Sigmoid colon (tissue), 7 donors: ENCODE data around the gene THRSP. TPM values are rescaled to one million over a fixed set of nuclear protein-coding genes. Genes with fewer than 3 reads are reported as not detected.
A peak's percentile ranks its signal among the peaks of the same experiment; 100 is the strongest.

Experiments
- DNase-seq: peaks from one replicate; pipeline ENCODE4 v3.0.0-alpha.2; 2019
- H3K27ac ChIP-seq, 4 donors: fragments of 200-600 bp; sonication (generic); one replicate each; pipeline ENCODE4 v1.5.1; 2016 to 2019; ENCODE audit warnings: mild to moderate bottlenecking in 1 of 4
- H3K27me3 ChIP-seq, 3 donors: fragments of 200-600 bp; sonication (generic); one replicate each; pipeline ENCODE4 v1.5.1; 2019; ENCODE audit warnings: mild to moderate bottlenecking in 1 of 3
- H3K36me3 ChIP-seq, 4 donors: fragments of 200-600 bp; sonication (generic); one replicate each; pipeline ENCODE4 v1.5.1; 2016 to 2019
- H3K4me1 ChIP-seq, 4 donors: fragments of 200-600 bp; sonication (generic); one replicate each; pipeline ENCODE4 v1.5.1; 2017 to 2019
- H3K4me3 ChIP-seq, 4 donors: fragments of 200-600 bp; sonication (generic); one replicate each; pipeline ENCODE4 v1.5.1; 2017 to 2019; ENCODE audit warnings: mild to moderate bottlenecking in 2 of 4, moderate library complexity in 1 of 4
- H3K9me3 ChIP-seq, 4 donors: fragments of 200-600 bp in 3 of 4; sonication (generic) in 3 of 4; one replicate each; pipeline versions ENCODE4 v1.5.1 to v1.6.1; 2013 to 2019
- EP300 ChIP-seq, 4 donors: sonication (generic); formaldehyde crosslinking; IDR thresholded peaks; one replicate each; pipeline ENCODE4 v1.6.1; 2017; ENCODE audit warnings: antibody characterized with exemption in 4 of 4
- POLR2A ChIP-seq, 2 donors: fragments of 450-650 bp; IDR thresholded peaks; one replicate each; pipeline ENCODE4 v1.6.1; 2016; ENCODE audit warnings: antibody characterized with exemption in 2 of 2, mild to moderate bottlenecking in 2 of 2, moderate library complexity in 2 of 2
- POLR2AphosphoS5 ChIP-seq, 4 donors: sonication (generic); formaldehyde crosslinking; IDR thresholded peaks; one replicate each; pipeline ENCODE4 v1.6.1; 2017; ENCODE audit warnings: antibody characterized with exemption in 4 of 4
- WGBS, 2 donors: extraction: QIAGEN DNeasy Blood & Tissue Kit; methylation state at CpG; one replicate each; pipeline ENCODE4 v1.1.7; 2013; 5-methylcytosine and 5-hydroxymethylcytosine counted together
- intact Hi-C: fragments of 100-400 bp; cut with DNase I; formaldehyde crosslinking; loops from one replicate; pipeline ENCODE4 v1.15.1; 2023
- polyA plus RNA-seq, 3 donors: library from polyadenylated mRNA; stranded (reverse); fragments of 200-250 nt; gene quantifications; one replicate each; pipeline ENCODE4 v1.2.3, GENCODE V29; 2013
- total RNA-seq, 4 donors: library from RNA; depleted of rRNA; stranded (reverse); fragments of >200 nt; gene quantifications; one replicate each; pipeline ENCODE4 v1.1.0, GENCODE V29; 2016
- TF ChIP-seq, protein P1 (sequence below), 4 experiments: fragments of 450-650 bp in 3 of 4; fragments of 200-600 bp in 1 of 4; IDR thresholded peaks; one replicate each; pipeline ENCODE4 v1.5.1; 2016 to 2019; ENCODE audit warnings: antibody characterized with exemption in 4 of 4, mild to moderate bottlenecking in 3 of 4, moderate library complexity in 2 of 4
- donor health status: healthy with polysubstance abuse.
- donor health status: Bipolar disorder and iron deficiency.
- donor health status: healthy.

Gene THRSP
- total and polyA plus RNA-seq, 7 donors = 1.8 to 3.4 TPM; not detected in 5

DNA sequence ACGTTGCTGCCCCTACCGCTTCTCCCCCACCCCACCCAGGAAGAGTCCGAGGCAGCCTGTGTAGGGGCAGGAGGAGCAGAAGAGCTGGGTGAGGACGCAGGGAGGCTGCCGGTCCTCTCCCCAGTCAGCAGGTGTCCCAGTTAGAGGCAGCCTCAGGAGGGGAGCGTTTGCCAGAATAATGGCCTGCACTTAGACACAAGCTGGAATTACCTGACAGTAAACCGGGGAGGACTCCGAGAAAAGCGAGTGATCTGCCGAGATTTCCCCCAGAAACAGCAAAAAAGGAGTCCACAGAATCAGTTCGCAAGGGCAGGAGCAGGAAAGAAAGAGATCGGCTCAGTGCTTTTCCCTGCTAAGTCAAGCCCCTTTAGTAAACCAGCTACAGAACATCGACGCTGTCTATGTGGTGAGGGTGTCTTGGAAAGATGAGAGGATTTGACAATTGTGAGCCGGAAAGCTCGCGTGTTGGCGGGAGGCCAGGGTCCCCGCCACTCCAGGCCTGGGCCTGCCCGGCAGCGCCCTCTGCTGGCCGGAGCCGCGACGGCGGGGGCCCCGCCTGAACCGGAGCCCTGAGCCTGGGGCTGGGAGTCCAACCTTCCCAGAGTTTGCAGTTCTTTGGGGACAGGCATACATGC, 17.7 kb upstream of the THRSP start:
- Histone ChIP-seq H3K4me1 (peaks cover 0 to 11% (median 7%) of the 10 kb centered on the region in 4 donors), H3K27ac (peak overlapping the region; percentile 66 to 81 (median 76)), H3K27me3 (no peaks in the 10 kb centered on the region), H3K4me3 (peak overlapping the region; percentile 37 to 64 (median 58)), H3K9me3 (no peaks in the 10 kb centered on the region), H3K36me3 (no peaks in the 10 kb centered on the region)
- intact Hi-C loops = loop anchor here (1.0 kb wide), 1 partner anchor 52 kb away; the partner anchor contains the start of gene INTS4
- DNase-seq = peak; percentile 91
- TF ChIP-seq POLR2A (IDR thresholded peaks at IDR 0.05) (no peak), POLR2AphosphoS5 (IDR thresholded peaks at IDR 0.05) (peak in 3 of 4 donors; percentile 18 to 74 (median 69))
- TF ChIP-seq, protein P1, sequence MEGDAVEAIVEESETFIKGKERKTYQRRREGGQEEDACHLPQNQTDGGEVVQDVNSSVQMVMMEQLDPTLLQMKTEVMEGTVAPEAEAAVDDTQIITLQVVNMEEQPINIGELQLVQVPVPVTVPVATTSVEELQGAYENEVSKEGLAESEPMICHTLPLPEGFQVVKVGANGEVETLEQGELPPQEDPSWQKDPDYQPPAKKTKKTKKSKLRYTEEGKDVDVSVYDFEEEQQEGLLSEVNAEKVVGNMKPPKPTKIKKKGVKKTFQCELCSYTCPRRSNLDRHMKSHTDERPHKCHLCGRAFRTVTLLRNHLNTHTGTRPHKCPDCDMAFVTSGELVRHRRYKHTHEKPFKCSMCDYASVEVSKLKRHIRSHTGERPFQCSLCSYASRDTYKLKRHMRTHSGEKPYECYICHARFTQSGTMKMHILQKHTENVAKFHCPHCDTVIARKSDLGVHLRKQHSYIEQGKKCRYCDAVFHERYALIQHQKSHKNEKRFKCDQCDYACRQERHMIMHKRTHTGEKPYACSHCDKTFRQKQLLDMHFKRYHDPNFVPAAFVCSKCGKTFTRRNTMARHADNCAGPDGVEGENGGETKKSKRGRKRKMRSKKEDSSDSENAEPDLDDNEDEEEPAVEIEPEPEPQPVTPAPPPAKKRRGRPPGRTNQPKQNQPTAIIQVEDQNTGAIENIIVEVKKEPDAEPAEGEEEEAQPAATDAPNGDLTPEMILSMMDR (IDR thresholded peaks at IDR 0.05) = peak; percentile 85 to 99 (median 94)
- 2 to 11% methylated on average over 28 of the region's 28 CpGs for WGBS, 2 donors

DNA sequence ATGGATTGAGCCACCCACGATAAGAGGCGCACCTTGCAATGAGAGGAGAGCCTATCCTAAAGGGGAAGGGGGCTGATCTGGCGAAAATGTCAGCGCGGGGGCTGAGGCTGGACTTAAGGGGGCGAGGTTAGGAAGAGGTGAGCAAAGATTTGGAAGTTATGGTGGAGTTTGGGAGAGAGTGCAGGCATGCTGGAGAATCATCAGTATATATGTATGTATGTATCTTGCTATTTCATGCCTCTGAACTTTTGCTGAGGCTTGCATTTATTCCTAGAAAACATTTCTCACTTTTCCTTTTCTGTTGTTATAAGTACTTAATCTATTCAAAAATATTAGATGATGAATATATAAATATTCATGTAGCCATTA, 17.2 kb upstream of the THRSP start:
- intact Hi-C loops = loop anchor here (1.0 kb wide), 1 partner anchor 52 kb away; the partner anchor contains the start of gene INTS4
- Histone ChIP-seq H3K9me3 (no peaks in the 10 kb centered on the region), H3K27me3 (no peaks in the 10 kb centered on the region), H3K27ac (peak overlapping the region in 2 of 4 donors; percentile 77 to 81), H3K4me3 (peak overlapping the region in 3 of 4 donors; percentile 54 to 64 (median 61)), H3K4me1 (peaks cover 0 to 11% (median 7%) of the 10 kb centered on the region in 4 donors), H3K36me3 (no peaks in the 10 kb centered on the region)
- 24 to 44% methylated on average over 6 of the region's 6 CpGs for WGBS, 2 donors
- no peak for DNase-seq
- TF ChIP-seq, protein P1 (IDR thresholded peaks at IDR 0.05) = peak in 1 of 4 experiments; percentile 14
- no peak for TF ChIP-seq POLR2AphosphoS5 (IDR thresholded peaks at IDR 0.05)

- intact Hi-C loops = no loop called here
- 89% methylated on average over 3 of the region's 3 CpGs for WGBS, 2 donors
- Histone ChIP-seq H3K36me3 (no peaks in the 10 kb centered on the region), H3K9me3 (no peaks in the 10 kb centered on the region), H3K4me1 (peaks cover 0 to 11% (median 7%) of the 10 kb centered on the region in 4 donors), H3K27ac (no peak overlapping the region), H3K27me3 (no peaks in the 10 kb centered on the region), H3K4me3 (no peak overlapping the region)
- DNase-seq = no peak
- TF ChIP-seq EP300 (IDR thresholded peaks at IDR 0.05) = no peak
- no peak for TF ChIP-seq POLR2AphosphoS5 (IDR thresholded peaks at IDR 0.05)
- TF ChIP-seq POLR2A (IDR thresholded peaks at IDR 0.05) = no peak
- TF ChIP-seq, protein P1 (IDR thresholded peaks at IDR 0.05) = no peak
Measured at GRCh38 chr11:78048561-78048960, 15.1 kb upstream of the THRSP start.

DNA sequence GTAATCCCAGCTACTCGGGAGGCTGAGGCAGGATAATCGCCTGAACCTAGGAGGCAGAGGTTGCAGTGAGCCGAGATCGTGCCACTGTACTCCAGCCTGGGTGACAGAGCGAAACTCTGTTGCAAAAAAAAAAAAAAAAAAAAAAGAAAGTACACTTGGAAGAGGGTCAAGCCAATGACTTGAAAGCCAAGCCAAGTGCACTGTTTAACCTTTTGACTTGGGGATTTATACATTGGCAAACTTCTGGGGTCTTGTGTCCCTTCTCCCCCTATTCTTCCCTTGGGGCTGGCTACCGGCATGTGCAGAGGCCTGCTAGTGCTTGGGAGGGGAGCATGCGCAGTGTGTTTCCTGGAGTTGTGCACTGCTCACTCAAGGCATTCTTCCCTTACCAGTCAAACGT, 14.3 kb upstream of the THRSP start:
- TF ChIP-seq POLR2A (IDR thresholded peaks at IDR 0.05) = no peak
- no peak for TF ChIP-seq EP300 (IDR thresholded peaks at IDR 0.05)
- TF ChIP-seq POLR2AphosphoS5 (IDR thresholded peaks at IDR 0.05) = no peak
- TF ChIP-seq, protein P1 (IDR thresholded peaks at IDR 0.05) = no peak
- intact Hi-C loops = no loop called here
- Histone ChIP-seq H3K27me3 (no peaks in the 10 kb centered on the region), H3K27ac (no peak overlapping the region), H3K4me1 (peaks cover 0 to 11% (median 7%) of the 10 kb centered on the region in 4 donors), H3K36me3 (no peaks in the 10 kb centered on the region), H3K9me3 (no peaks in the 10 kb centered on the region), H3K4me3 (no peak overlapping the region)
- no peak for DNase-seq
- 84 to 86% methylated on average over 8 of the region's 8 CpGs for WGBS, 2 donors
